A549 (cell line): ENCODE measurements around the gene UBE2E1.

ENCODE experiments used
- BCL3 ChIP-seq: fragments of >200 bp; sonication (Bioruptor Twin); formaldehyde crosslinking; IDR thresholded peaks from 3 replicates; pipeline ENCODE4 v1.6.1; 2016
- CEBPB ChIP-seq, 2 experiments: fragments of >200 bp in 1 of 2; sonication (Bioruptor Twin) in 1 of 2; formaldehyde crosslinking in 1 of 2; IDR thresholded peaks; 2 replicates each; pipeline ENCODE4 v1.6.1; 2012 to 2016
- CTCF ChIP-seq: fragments of >200 bp; sonication (Bioruptor Twin); formaldehyde crosslinking; IDR thresholded peaks from 3 replicates; pipeline ENCODE4 v1.5.1; 2016
- EP300 ChIP-seq, 2 experiments: fragments of >200 bp; sonication (Bioruptor Twin); formaldehyde crosslinking; IDR thresholded peaks; 2 replicates in 1 of 2; 3 replicates in 1 of 2; pipeline ENCODE4 v1.6.1; 2016 to 2017
- HOXB5 ChIP-seq: fragments of 250-450 bp; sonication (Bioruptor Pico); IDR thresholded peaks from 2 replicates; pipeline ENCODE4 v1.5.0; 2020; ENCODE audit warnings: mild to moderate bottlenecking, moderate library complexity
- JUNB ChIP-seq: fragments of >200 bp; sonication (Bioruptor Twin); formaldehyde crosslinking; IDR thresholded peaks from 2 replicates; pipeline ENCODE4 v1.6.1; 2016
- MAFK ChIP-seq: fragments of 450-650 bp; IDR thresholded peaks from 2 replicates; pipeline ENCODE4 v1.6.1; 2014; ENCODE audit not compliant: partially characterized antibody
- MAX ChIP-seq: IDR thresholded peaks from 2 replicates; pipeline ENCODE4 v1.6.1; 2012
- POLR2A ChIP-seq: IDR thresholded peaks from 2 replicates; pipeline ENCODE4 v1.6.1; 2012; ENCODE audit warnings: mild to moderate bottlenecking, low read length
- POLR2AphosphoS2 ChIP-seq: conservative IDR thresholded peaks from 2 replicates; pipeline ENCODE4 v1.6.1; 2012; ENCODE audit warnings: low read length, improper control_type of control experiment, inconsistent platforms
- RFX5 ChIP-seq: fragments of 450-650 bp; IDR thresholded peaks from 2 replicates; pipeline ENCODE4 v1.7.1; 2014; ENCODE audit warnings: antibody characterized with exemption, mild to moderate bottlenecking, moderate library complexity
- SMC3 ChIP-seq: fragments of >200 bp; sonication (Bioruptor Twin); formaldehyde crosslinking; IDR thresholded peaks from 3 replicates; pipeline ENCODE4 v1.6.1; 2018; ENCODE audit warnings: inconsistent platforms
- USF2 ChIP-seq: fragments of 450-650 bp; IDR thresholded peaks from 2 replicates; pipeline ENCODE4 v1.6.1; 2014; ENCODE audit warnings: antibody characterized with exemption

- no peak for TF ChIP-seq RFX5
- TF ChIP-seq CTCF = peak; percentile 35; the same call in 2 of the 3 replicates
- TF ChIP-seq POLR2AphosphoS2 = no peak
- TF ChIP-seq POLR2A = no peak
- no peak for TF ChIP-seq CEBPB (IDR thresholded peaks at IDR 0.05)
- TF ChIP-seq MAFK = no peak
- no peak for TF ChIP-seq MAX
- TF ChIP-seq USF2 = no peak
- no peak for TF ChIP-seq HOXB5 (CRISPR knock-in tag)
- TF ChIP-seq JUNB = no peak
- 0 out of 3 replicates have a peak, but pooled peaks have one; percentile 22 for TF ChIP-seq SMC3
- no peak for TF ChIP-seq EP300 (IDR thresholded peaks at IDR 0.05)
- TF ChIP-seq BCL3 = no peak
Measured at GRCh38 chr3:23867400-23867799, 61.6 kb downstream of the UBE2E1 start.
